Kidney epithelial cell (primary cell): ENCODE results near the gene HNRNPL. TPM values are rescaled to one million over a fixed set of nuclear protein-coding genes. Genes with fewer than 3 reads are reported as not detected.
"Not testable (repeated sequence)": the region's sequence is repeated elsewhere in the genome, so short reads cannot be mapped to it uniquely, and the experiment has no call there.

Experiments
- DNase-seq: peaks from one replicate; pipeline ENCODE4 v3.0.0-alpha.2; 2010; ENCODE audit warnings: low read depth
- H3K27me3 ChIP-seq: 2 replicates; pipeline ENCODE4 v1.6.0; 2011; ENCODE audit warnings: low read length; ENCODE audit not compliant: control insufficient read depth, insufficient read depth
- H3K36me3 ChIP-seq: 2 replicates; pipeline ENCODE4 v1.5.1; 2011; ENCODE audit warnings: low read length; ENCODE audit not compliant: control insufficient read depth, insufficient read depth
- H3K4me3 ChIP-seq: 2 replicates; pipeline ENCODE4 v1.5.1; 2011; ENCODE audit warnings: low read depth, mild to moderate bottlenecking, control low read depth, low read length
- total RNA-seq: library from RNA; depleted of rRNA; stranded (reverse); fragments of >200 nt; gene quantifications from 2 replicates; pipeline ENCODE4 v1.2.3, GENCODE V29; 2015
- TF ChIP-seq, protein P1 (sequence below): IDR thresholded peaks from 2 replicates; pipeline ENCODE4 v1.5.1; 2011; ENCODE audit warnings: mild to moderate bottlenecking, moderate library complexity, low read length, control low read depth, inconsistent platforms; ENCODE audit not compliant: insufficient read depth, poor library complexity, severe bottlenecking

HNRNPL gene
- total RNA-seq, 1 donor from 2014 or later = 192 TPM

DNA sequence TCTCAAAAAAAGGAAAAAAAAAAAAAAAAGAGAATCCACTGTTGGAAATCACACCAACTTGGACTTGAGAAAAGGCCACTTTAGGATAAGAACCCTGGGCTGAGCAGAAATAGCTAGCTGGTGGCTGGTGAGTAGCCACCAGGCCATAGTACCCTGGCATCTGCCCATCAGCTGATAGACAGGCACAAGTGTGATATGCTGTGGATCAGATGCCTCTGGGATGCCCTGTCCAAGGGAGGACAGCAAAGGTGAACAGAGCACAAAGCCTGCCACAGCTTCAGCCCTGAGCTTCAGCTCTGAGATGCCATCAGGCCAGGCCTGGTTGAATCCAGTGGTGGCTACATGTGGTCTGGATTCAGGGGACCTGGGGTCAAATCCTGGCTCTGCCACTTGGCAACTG is 40.9 kb upstream of the HNRNPL start:
- Histone ChIP-seq H3K27me3 (no peaks in the 10 kb centered on the region), H3K4me3 (no peak overlapping the region), H3K36me3 (peaks cover 1% of the 10 kb centered on the region)
- TF ChIP-seq, protein P1, sequence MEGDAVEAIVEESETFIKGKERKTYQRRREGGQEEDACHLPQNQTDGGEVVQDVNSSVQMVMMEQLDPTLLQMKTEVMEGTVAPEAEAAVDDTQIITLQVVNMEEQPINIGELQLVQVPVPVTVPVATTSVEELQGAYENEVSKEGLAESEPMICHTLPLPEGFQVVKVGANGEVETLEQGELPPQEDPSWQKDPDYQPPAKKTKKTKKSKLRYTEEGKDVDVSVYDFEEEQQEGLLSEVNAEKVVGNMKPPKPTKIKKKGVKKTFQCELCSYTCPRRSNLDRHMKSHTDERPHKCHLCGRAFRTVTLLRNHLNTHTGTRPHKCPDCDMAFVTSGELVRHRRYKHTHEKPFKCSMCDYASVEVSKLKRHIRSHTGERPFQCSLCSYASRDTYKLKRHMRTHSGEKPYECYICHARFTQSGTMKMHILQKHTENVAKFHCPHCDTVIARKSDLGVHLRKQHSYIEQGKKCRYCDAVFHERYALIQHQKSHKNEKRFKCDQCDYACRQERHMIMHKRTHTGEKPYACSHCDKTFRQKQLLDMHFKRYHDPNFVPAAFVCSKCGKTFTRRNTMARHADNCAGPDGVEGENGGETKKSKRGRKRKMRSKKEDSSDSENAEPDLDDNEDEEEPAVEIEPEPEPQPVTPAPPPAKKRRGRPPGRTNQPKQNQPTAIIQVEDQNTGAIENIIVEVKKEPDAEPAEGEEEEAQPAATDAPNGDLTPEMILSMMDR = no peak
- DNase-seq = no peak

DNA sequence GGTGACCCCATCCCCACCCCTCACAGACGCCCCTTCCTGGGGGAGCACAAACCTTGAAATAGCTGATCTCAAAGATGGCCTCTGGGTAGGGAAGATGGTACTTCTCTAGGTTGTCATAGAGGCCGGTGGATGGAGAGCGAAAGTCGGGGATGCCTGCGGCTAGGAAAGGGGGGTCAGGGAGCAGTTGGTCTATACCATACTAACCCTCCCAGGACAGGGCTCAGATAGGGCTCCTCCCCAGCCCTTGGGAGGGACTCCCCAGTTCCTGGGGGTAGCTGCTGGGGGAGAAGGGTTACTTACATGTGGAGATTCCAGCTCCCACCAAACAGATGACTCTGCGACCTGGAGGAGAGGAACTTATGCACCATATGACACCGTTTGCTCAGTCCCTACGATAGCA is 40.0 kb upstream of the HNRNPL start:
- no peak for DNase-seq
- Histone ChIP-seq H3K36me3 (peaks cover 1% of the 10 kb centered on the region), H3K4me3 (no peak overlapping the region), H3K27me3 (no peaks in the 10 kb centered on the region)
- TF ChIP-seq, protein P1 = no peak

DNA sequence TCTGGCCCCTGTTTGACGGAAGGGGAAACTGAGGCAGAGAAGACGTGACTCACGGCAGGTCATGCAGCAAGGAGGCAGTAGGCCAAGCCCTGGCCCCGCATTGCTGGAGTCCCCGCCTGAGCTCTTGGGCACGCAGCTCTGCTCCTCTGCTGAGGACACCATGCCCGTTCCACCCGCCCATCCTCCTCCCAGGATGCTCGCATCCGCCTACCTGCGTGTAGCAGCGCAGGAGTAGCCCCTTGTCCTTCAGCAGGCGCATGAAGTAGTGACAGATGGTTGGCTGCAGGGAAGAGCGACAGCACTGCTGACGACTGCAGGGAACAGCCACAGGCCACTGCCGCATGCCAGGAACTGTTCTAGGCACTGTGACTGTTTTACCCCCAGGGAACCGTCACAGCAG is 39.1 kb upstream of the HNRNPL start:
- no peak overlapping the region for H3K4me3 ChIP-seq
- DNase-seq = no peak
- TF ChIP-seq, protein P1 = no peak
- peaks cover 1% of the 10 kb centered on the region for H3K36me3 ChIP-seq
- H3K27me3 ChIP-seq = no peaks in the 10 kb centered on the region

DNA sequence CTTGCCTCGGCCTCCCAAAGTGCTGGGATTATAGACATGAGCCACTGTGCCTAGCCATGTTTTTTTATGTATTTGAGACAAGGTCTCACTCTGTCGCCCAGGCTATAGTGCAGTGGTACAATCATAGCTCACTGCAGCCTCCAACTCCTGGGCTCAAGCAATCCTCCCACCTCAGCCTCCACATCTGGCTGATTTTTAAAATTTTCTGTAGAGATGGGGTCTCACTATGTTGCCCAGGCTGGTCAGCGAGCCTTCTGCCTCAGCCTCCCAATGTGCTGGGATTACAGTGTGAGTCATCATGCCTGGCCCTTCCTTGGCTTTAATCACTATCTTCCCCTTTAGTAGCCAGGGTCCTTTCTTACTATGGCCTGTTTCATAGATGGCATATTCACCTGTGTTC is 34.9 kb upstream of the HNRNPL start:
- H3K4me3 ChIP-seq, DNase-seq, H3K27me3 ChIP-seq, H3K36me3 ChIP-seq: not testable (repeated sequence)

- Histone ChIP-seq H3K4me3 (no peak overlapping the region), H3K36me3 (peaks cover 1% of the 10 kb centered on the region), H3K27me3 (no peaks in the 10 kb centered on the region)
- TF ChIP-seq, protein P1 = no peak
- no peak for DNase-seq
Observed at GRCh38 chr19:38883286-38883685, 33.5 kb upstream of the HNRNPL start.

- TF ChIP-seq, protein P1 = no peak
- Histone ChIP-seq H3K27me3 (no peaks in the 10 kb centered on the region), H3K4me3 (no peak overlapping the region), H3K36me3 (no peaks in the 10 kb centered on the region)
- no peak for DNase-seq
Observed at GRCh38 chr19:38880882-38881609, 31.3 kb upstream of the HNRNPL start.
